Smooth muscle cell (in vitro differentiated cells): ENCODE results near the gene CNIH1. TPM values are rescaled to one million over a fixed set of nuclear protein-coding genes. Genes with fewer than 3 reads are reported as not detected.
"Not testable (repeated sequence)": the region's sequence is repeated elsewhere in the genome, so short reads cannot be mapped to it uniquely, and the experiment has no call there.

Experiments used
- DNase-seq: peaks from one replicate; lab custom pipeline; 2025; ENCODE audit not compliant: unreplicated experiment; lab: John Stamatoyannopoulos, UW
- H2AFZ ChIP-seq: fragments of 200-600 bp; sonication (generic); 2 replicates; pipeline ENCODE4 v1.6.0; 2016; ENCODE audit warnings: antibody characterized with exemption, low read depth, mild to moderate bottlenecking
- H3F3A ChIP-seq: fragments of 200-600 bp; sonication (generic); 2 replicates; pipeline ENCODE4 v1.6.0; 2017; ENCODE audit warnings: antibody characterized with exemption, low read depth
- H3K27ac ChIP-seq: fragments of 200-600 bp; sonication (generic); 2 replicates; pipeline ENCODE4 v1.5.1; 2016; ENCODE audit warnings: low read depth, mild to moderate bottlenecking
- H3K27me3 ChIP-seq: fragments of 200-600 bp; sonication (generic); 2 replicates; pipeline ENCODE4 v1.6.1; 2016; ENCODE audit warnings: low read depth, mild to moderate bottlenecking
- H3K36me3 ChIP-seq: fragments of 200-600 bp; sonication (generic); 2 replicates; pipeline ENCODE4 v1.5.1; 2016; ENCODE audit warnings: low read depth
- H3K4me1 ChIP-seq: fragments of 200-600 bp; sonication (generic); 2 replicates; pipeline ENCODE4 v1.5.1; 2016; ENCODE audit warnings: low read depth
- H3K4me2 ChIP-seq: fragments of 200-600 bp; sonication (generic); 2 replicates; pipeline ENCODE4 v1.6.0; 2016; ENCODE audit warnings: mild to moderate bottlenecking
- H3K4me3 ChIP-seq: fragments of 200-600 bp; sonication (generic); 2 replicates; pipeline ENCODE4 v1.5.1; 2016; ENCODE audit warnings: mild to moderate bottlenecking
- H3K79me2 ChIP-seq: fragments of 200-600 bp; sonication (generic); 2 replicates; pipeline ENCODE4 v1.6.0; 2016; ENCODE audit warnings: low read depth, mild to moderate bottlenecking
- H3K9ac ChIP-seq: fragments of 200-600 bp; sonication (generic); 2 replicates; pipeline ENCODE4 v1.6.0; 2016; ENCODE audit warnings: low read depth
- H3K9me3 ChIP-seq: fragments of 200-600 bp; sonication (generic); replicated peaks from 2 replicates; pipeline ENCODE4 v1.5.1; 2016; ENCODE audit warnings: low read depth
- H4K20me1 ChIP-seq: fragments of 200-600 bp; sonication (generic); 2 replicates; pipeline ENCODE4 v1.6.0; 2016; ENCODE audit warnings: low read depth
- WGBS: methylation state at CpG from one replicate; pipeline ENCODE4 v1.1.7; 2016; ENCODE audit warnings: low lambda C conversion rate; 5-methylcytosine and 5-hydroxymethylcytosine counted together
- polyA plus RNA-seq: library from polyadenylated mRNA; unstranded; fragments of >200 nt; fragmentation: Nextera tagmentation; extraction: Ambion mirVana; gene quantifications from 2 replicates; pipeline ENCODE4 v1.2.1, GENCODE V29; 2016
- total RNA-seq: library from RNA; depleted of rRNA; stranded (reverse); fragments of >200 nt; gene quantifications from 2 replicates; pipeline ENCODE4 v1.2.3, GENCODE V29; 2014
- TF ChIP-seq, protein P1 (sequence below): fragments of 200-600 bp; sonication (generic); IDR thresholded peaks from 2 replicates; pipeline ENCODE4 v1.5.1; 2017; ENCODE audit warnings: borderline replicate concordance, mild to moderate bottlenecking, antibody characterized with exemption; ENCODE audit not compliant: insufficient read depth, poor library complexity, severe bottlenecking

CNIH1 gene
- total and polyA plus RNA-seq, 2 experiments from 2014 or later: 133 to 172 TPM

DNA sequence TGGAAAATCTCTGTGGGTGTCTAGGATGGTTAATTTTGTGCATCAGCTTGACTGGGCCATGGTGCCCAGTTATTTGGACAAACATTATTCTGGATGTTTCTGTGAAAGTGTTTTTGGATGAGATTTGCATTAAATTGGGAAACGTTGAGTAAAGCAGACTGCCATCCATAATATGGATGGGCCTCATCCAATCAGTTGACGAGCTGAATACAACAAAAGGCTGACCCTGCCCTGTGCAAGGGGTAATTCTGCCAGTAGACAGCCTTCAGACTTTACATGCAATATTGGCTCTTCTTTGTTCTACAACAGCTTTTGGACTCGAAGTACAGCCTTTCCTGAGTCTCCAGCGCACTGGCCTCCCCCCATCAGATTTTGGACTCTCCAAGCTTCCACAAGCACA is 45.9 kb downstream of the CNIH1 start:
- Histone ChIP-seq H3K79me2 (no peaks in the 10 kb centered on the region), H3K36me3 (no peaks in the 10 kb centered on the region), H3K27ac (no peak overlapping the region), H3K9me3 (no peaks in the 10 kb centered on the region), H3K4me1 (peaks cover 8% of the 10 kb centered on the region), H3K4me2 (no peak overlapping the region), H3F3A (no peaks in the 10 kb centered on the region), H4K20me1 (no peaks in the 10 kb centered on the region), H3K4me3 (no peak overlapping the region), H3K9ac (no peak overlapping the region), H3K27me3 (no peaks in the 10 kb centered on the region), H2AFZ (no peak overlapping the region)
- no peak for DNase-seq
- TF ChIP-seq, protein P1, sequence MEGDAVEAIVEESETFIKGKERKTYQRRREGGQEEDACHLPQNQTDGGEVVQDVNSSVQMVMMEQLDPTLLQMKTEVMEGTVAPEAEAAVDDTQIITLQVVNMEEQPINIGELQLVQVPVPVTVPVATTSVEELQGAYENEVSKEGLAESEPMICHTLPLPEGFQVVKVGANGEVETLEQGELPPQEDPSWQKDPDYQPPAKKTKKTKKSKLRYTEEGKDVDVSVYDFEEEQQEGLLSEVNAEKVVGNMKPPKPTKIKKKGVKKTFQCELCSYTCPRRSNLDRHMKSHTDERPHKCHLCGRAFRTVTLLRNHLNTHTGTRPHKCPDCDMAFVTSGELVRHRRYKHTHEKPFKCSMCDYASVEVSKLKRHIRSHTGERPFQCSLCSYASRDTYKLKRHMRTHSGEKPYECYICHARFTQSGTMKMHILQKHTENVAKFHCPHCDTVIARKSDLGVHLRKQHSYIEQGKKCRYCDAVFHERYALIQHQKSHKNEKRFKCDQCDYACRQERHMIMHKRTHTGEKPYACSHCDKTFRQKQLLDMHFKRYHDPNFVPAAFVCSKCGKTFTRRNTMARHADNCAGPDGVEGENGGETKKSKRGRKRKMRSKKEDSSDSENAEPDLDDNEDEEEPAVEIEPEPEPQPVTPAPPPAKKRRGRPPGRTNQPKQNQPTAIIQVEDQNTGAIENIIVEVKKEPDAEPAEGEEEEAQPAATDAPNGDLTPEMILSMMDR: no peak
- WGBS: 81% methylated on average over 4 of the region's 4 CpGs

DNA sequence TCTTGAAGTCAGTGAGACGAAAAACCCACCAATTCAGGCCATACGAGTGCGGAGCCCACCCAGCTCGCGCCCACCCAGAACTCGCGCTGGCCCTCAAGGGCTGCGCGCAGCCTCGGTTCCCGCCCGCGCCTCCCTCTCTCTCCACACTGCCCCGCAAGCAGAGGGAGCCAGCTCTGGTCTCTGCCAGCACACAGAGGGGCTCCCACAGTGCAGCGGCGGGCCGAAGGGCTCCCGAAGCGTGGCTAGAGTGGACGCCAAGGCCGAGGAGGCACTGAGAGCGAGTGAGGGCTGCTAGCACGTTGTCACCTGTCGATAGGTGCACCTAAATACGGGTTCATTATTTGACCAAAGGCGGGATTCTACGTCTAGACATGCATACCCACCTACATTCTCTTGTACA is 46.6 kb downstream of the CNIH1 start:
- no peak overlapping the region for H3K4me3 ChIP-seq

DNA sequence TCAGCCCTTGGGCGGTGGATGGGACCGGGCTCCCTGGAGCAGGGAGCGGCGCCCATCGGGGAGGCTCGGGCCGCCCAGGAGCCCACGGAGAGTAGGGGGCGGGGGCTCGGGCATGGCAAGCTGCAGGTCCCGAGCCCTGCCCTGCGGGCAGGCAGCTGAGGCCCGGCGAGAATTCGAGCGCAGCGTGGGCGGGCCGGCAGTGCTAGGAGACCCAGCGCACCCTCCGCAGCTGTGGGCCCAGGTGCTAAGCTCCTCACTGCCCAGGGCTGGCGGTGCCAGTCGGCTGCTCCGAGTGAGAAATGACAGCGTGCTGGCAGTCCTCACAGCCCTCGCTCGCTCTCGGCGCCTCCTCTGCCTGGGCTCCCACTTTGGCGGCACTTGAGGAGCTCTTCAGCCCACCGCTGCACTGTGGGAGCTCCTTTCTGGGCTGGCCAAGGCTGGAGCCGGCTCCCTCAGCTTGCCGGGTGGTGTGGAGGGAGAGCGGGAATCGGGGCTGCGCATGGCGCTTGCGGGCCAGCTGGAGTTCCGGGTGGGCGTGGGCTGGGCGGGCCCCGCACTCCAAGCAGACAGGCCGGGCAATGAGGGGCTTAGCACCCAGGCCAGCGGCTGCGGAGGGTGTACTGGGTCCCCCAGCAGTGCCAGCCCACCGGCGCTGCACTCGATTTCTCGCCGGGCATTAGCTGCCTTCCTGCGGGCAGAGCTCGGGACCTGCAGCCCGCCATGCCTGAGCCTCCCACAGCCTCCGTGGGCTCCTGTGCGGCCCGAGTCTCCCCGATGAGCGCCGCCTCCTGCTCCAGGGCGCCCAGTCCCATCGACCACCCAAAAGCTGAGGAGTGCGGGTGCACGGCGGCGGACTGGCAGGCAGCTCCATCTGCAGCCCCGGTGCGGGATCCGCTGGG is 47.9 kb downstream of the CNIH1 start:
- not testable (repeated sequence) for DNase-seq, H3K79me2 ChIP-seq, H3K9me3 ChIP-seq, H3K4me1 ChIP-seq, H3K9ac ChIP-seq, H3K4me3 ChIP-seq, H3K4me2 ChIP-seq, H3K36me3 ChIP-seq, H4K20me1 ChIP-seq, H3F3A ChIP-seq, H3K27me3 ChIP-seq, H2AFZ ChIP-seq, H3K27ac ChIP-seq
- WGBS: 97% methylated on average over 54 of the region's 68 CpGs

More for the DNA sequence above, 46.6 kb downstream of the CNIH1 start:
- Histone ChIP-seq H3K4me2 (no peak overlapping the region), H3K9ac (no peak overlapping the region), H3K27me3 (no peaks in the 10 kb centered on the region), H3F3A (no peaks in the 10 kb centered on the region), H3K4me1 (peaks cover 8% of the 10 kb centered on the region), H3K27ac (no peak overlapping the region), H3K36me3 (no peaks in the 10 kb centered on the region), H3K9me3 (no peaks in the 10 kb centered on the region), H2AFZ (no peak overlapping the region), H4K20me1 (no peaks in the 10 kb centered on the region), H3K79me2 (no peaks in the 10 kb centered on the region)
- no peak for DNase-seq
- 94% methylated on average over 15 of the region's 27 CpGs for WGBS
- TF ChIP-seq, protein P1: no peak

DNA sequence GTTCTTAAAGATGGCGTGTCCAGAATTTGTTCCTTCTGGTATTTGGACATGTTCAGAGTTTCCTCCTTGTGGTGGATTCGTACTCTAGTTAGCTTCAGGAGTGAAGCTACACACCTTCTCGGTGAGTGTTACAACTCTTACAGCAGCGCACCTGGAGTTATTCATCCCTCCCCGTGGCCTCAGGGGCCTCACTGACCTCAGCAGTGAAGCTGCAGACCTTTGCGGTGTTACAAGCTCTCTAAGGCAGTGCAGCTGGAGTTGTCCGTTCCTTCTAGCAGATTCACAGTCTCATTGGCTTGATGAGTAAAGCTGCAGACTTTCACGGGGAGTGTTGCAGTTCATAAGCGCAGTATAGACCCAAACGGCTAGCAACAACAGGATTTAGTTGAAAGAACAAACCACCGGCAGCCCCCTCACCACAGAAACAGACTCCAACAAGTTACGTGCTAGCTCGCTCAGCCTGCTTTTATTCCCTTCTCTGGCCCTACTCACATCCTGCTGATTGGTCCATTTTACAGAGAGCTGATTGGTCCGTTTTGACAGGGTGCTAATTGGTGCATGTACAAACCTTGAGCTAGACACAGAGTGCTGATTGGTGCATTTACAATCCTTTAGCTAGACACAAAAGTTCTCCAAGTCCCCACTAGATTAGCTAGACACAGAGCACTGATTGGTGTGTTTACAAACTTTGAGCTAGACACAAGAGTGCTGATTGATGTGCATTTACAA is 48.9 kb downstream of the CNIH1 start:
- H3K4me1 ChIP-seq: no peaks in the 10 kb centered on the region
- H3K27ac ChIP-seq: no peak overlapping the region
- H3F3A ChIP-seq: no peaks in the 10 kb centered on the region
- TF ChIP-seq, protein P1: no peak
- H3K79me2 ChIP-seq: no peaks in the 10 kb centered on the region
- H3K27me3 ChIP-seq: no peaks in the 10 kb centered on the region
- no peak overlapping the region for H3K9ac ChIP-seq
- 88% methylated on average over 14 of the region's 14 CpGs for WGBS
- no peak for DNase-seq
- no peak overlapping the region for H3K4me2 ChIP-seq
- no peaks in the 10 kb centered on the region for H4K20me1 ChIP-seq
- H2AFZ ChIP-seq: no peak overlapping the region
- no peak overlapping the region for H3K4me3 ChIP-seq
- H3K9me3 ChIP-seq: no peaks in the 10 kb centered on the region
- H3K36me3 ChIP-seq: no peaks in the 10 kb centered on the region
